IPS-NIHi7 (cell line): ENCODE measurements around the gene ARHGEF40.

Experiments used
- DNase-seq: peaks from one replicate; pipeline ENCODE4 v3.0.0; 2012; ENCODE audit warnings: mixed read lengths; ENCODE audit errors: extremely low spot score

The ARHGEF40 gene

GRCh38 chr14:21070083-21070609, at the start of gene ARHGEF40:
Gene ARHGEF40 (plus strand): TSS chr14:21070304. CDS start chr14:21070397, 93 bp downstream.
- peak; percentile 48 for DNase-seq

DNA sequence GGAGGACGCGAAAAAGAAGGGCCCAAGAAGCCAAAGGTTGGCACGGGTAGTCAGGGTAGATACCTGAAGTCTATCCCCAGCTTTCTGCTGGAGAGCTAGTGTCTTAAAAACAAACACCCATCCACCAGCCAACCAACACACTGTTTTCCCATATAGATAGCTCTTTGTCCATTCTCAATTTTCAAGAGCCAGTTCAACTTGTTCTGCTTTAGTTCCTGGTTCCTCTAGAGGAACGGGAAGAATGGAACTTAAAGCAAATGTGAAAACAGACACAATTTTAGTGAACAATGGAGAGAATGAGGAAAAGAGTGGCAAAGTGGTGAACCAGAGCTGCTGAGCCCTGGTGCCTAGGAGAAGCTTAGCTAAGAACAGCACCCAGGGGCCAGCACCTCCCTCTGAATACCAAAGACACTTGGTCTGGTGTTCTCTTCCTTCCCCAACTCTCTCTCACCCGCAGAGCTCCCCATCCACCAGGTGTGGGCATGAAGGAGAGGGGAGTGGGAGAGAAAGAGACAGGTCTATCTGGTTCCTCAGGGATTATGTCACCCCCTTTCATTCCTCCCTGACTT, 49.0 kb upstream of the ARHGEF40 start:
- no peak for DNase-seq

GRCh38 chr14:21022686-21023085, 47.4 kb upstream of the ARHGEF40 start:
- DNase-seq: no peak

DNA sequence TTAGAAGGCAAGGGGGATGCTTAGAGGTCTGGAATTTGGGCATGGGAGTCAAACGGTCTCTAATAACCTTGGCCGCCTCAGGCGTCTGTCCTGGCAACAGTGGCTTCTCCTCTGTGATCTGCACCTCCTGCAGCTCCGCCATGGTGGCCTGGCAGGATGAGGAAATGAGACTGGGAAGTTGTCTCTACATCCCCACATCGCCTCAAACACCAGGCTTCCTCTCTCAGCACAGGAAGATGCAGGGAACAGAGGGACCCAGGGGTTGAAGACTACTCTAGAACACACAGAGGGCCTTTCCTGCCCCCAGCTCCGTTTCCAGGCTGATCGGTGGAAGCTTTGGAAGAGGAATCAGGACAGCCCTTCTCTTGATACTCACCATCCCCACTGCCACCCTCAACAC, 46.9 kb upstream of the ARHGEF40 start:
- DNase-seq: no peak

- peak; percentile 21 for DNase-seq
These were observed 46.1 kb upstream of the ARHGEF40 start for GRCh38 chr14:21023817-21024584.

DNA sequence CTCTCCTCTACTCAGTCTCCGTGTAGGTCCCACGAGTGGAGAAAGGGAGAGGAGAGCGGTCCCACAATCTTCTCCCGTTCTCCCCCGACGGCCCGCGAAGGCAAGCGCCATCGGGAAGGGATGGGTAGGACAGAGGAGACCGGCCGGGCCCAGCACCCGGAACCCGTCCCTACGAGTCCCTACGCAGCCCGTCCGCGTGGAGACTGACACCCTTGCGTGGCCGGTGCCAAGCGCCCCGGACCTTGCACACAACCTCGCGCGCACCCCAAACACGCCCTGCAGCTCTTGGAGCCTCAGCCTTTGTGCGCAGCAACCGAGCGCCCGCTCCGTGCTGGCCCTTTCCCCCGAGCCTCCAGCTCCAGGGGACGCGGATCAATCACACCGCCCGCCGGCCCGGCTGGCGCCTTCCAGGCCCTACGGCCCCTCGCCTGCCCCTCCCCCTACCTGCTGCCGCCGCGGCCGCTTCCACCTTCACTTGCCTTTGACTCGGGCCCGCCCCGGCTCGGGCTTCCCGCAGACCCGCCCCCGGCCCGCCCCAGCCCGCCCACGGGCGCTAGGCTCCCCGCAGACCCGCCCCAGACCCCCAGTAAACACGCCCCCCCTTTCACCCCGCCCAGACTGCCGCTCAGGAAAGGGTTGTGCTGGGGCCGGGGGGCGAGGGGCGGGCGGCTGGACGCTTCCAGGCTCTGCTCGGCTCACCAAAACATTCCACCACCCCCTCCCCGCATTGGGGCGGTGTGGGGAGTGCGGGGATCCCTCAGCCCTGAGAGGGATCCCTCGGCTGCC, 45.3 kb upstream of the ARHGEF40 start, which contains the start of gene NDRG2:
Gene NDRG2 (minus strand): TSS at position 477 of the 786 bp plus-strand sequence. CDS start 1,746 bp downstream, outside the sequence.
- peak; percentile 94 for DNase-seq

DNA sequence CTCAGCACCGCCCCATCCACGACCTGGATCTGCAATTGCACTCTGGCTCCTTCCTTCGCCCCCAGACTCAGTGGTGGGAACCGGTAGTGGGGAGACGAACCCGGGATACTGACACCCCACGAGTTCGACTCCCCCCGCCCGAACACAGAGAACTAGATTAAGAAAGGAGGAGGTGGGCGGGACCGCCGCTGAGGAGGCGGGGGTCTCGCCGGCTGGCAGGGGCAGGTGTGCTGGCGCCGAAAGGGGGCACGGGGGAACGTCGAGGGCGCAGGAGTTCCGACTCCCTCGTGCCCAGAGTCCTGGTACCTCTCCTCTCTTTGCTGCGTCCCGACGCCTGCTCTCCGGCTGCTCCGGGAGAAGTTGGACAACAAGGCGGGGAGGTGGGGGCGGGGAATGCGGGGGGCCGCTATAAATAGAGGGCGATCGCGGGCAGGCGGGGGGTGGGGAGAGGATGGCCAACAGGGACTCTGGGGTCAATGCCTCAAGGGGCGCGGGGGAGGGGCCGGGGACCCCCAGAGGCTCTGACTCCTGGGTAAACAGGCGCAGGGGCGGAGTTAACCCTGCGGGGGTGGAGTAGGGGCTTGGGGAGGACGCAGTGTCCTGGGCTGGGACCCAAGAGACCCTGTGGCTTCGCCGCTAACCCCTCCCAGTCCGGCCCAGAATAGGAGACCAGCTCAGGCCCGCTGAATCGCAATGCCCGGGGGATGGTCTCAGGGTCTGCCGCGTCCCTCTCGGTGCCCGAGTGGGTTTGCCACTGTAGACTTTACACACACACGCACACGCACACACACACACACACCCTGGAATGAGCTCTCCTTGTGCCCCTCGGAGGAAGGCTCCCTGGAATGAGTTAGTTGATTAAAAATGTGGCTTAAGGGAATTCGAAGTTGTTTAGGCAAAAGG, 44.5 kb upstream of the ARHGEF40 start:
- peak; percentile 84 for DNase-seq

GRCh38 chr14:21026274-21026987, 43.7 kb upstream of the ARHGEF40 start:
- peak; percentile 32 for DNase-seq

DNA sequence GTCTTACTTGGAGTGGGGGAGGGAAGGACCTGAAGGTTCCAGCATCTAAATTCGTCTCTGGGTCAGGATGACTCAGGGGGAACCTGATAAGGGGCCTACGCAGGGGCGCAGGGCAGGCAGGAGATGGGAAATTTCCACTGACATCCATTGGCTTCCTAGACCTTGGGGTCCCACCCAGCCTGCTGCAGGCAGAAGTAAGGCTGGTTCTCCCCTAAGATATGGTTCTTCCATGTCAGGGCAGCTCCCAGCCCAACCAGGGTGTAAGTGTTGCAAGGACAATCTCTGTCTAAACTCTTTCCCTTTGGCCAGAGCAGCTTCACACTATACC, 43.2 kb upstream of the ARHGEF40 start:
- DNase-seq: peak; percentile 50

DNA sequence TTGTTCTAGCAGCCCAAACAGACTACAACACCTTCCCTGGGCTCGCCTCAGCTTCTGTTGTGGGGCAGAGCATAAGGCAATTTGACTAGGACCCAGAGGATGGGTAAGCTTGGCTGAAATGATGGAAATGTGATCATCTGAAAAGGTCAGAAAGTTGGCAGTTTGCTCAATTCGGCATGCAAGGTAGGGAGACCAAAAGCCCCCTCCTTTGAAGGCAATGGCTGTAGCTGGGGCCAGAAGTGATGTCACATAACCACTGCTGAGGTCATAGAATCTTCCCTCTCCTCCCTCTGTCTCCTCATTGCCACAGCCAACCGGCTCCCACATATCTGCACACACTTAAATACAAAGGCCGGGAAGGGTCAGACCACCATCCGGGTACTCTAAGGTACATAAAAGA, 40.2 kb upstream of the ARHGEF40 start, which contains the start of gene TPPP2:
Gene TPPP2 (plus strand): TSS at position 301 of the 400 bp plus-strand sequence. CDS start 365 bp downstream, outside the sequence.
- no peak for DNase-seq

- no peak for DNase-seq
These were observed 39.6 kb upstream of the ARHGEF40 start for GRCh38 chr14:21030531-21030930.

GRCh38 chr14:21032326-21033132, 37.6 kb upstream of the ARHGEF40 start:
- DNase-seq: no peak

DNA sequence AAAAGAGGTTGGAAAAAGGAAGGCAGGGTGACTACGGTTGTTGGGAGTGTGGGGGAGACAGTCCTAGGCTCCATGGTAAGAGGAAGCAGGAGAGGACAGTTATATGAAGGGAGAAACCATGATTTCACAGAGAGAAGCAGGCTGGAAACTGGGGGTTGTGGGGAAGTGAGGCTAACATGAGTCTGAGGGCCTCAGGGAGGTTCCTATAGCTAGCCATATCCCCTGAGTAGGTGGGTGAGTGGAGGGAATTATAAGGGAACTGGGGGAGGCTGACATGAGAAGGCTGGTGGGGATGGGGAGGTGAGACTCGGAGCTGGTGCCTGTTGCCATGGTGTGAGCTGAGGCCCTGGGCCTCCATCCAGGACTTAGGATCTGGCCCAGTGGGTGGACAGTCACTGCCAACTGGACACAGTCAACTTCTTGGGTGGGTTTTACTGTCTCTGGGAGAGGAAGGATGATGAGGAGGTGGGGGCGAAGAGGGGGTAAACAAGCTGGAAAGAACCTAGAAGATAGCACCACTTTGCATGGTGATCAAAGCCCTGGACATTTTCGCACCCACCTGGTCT, 36.9 kb upstream of the ARHGEF40 start:
- DNase-seq: no peak

- no peak for DNase-seq
These were observed 35.4 kb upstream of the ARHGEF40 start, which contains the start of gene RNASE13 for GRCh38 chr14:21034707-21035106. Gene RNASE13 (minus strand): TSS chr14:21034807. CDS start chr14:21034288, 519 bp downstream.

- DNase-seq: no peak
These were observed 33.4 kb upstream of the ARHGEF40 start for GRCh38 chr14:21036751-21037150.

DNA sequence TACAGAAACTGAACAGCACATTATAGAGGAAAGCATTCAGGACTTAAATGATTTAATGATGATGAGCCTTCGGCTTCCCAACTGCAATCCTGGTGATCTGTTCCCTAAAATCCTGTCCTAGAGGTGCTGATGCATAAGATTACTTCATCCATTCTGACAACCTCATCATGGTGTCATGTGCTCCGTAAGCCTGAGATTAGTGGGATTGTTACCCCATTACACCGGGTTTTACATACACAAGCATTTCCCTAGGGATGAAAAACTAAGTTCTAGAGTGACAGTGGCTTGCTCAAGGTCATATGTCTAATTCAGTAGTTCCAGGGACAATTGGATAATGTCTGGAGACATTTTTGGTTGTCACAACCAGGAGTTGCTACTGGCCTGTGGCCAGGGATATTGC, 32.9 kb upstream of the ARHGEF40 start:
- no peak for DNase-seq

DNA sequence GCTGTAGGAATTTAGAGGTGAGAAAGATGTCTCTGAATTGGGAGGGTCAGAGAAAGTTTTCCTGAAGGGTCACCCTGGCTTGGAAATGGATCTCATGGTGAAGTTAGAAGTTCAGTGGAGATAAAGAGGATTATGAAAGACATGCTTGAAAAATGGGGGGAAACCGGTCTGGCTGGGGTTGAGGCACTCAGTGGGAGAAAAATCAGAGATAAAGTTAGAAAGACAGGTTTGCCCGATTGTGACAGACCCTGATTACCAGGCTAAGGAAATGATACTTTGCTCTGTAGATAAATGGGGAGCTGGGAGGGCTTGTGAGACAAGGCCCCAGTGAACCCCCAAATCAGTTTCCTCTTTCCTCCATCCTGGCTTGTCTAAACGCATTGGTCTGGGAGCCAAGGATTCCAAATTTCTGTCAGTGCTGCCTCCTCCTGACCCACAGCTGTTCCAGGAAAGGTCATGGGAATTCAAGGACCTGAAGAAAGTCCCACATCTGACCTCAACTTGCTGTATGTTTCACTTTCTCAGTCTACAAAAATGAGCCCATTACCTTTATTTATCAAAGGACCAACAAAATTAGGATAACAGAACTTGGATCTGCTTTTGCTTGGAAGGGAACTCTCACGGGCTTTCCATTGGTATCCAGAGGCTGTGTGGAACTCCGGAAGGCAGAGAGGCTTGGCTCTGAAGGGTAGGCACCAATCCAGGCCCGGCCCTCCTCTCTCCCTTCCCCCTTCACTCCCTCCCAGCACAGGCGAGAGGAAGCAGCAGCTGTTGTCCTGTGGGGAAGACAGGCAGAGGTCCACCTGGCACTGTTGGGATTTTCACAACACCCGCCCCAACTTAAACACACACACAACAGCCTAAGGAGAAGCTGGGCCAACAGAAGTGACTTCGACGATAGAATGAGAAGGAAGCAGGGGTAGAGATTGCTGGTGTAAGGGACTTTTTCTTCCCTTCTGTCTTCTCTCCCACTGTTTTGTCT, 31.4 kb upstream of the ARHGEF40 start:
- peak; percentile 72 for DNase-seq
